GM19397 (cell line): ENCODE measurements around the gene EIF3K.
A peak's percentile ranks its signal among the peaks of the same experiment; 100 is the strongest.
"Not testable (repeated sequence)": the region's sequence is repeated elsewhere in the genome, so short reads cannot be mapped to it uniquely, and the experiment has no call there.

ENCODE experiments used
- ATAC-seq: cut with Tn5 transposase; IDR thresholded peaks from one replicate; pipeline ENCODE4 v1.9.1; 2021; ENCODE audit warnings: mild to moderate bottlenecking, moderate library complexity; ENCODE audit not compliant: unreplicated experiment

EIF3K gene

GRCh38 chr19:38617764-38618589, 1.0 kb upstream of the EIF3K start, which contains the start of gene MAP4K1:
TSS of gene MAP4K1 (minus strand) at chr19:38617953. CDS start at chr19:38617895, 58 bp downstream.
- ATAC-seq: peak; percentile 65

- no peak for ATAC-seq
Observed at GRCh38 chr19:38619361-38620174, 580 bp downstream of the EIF3K start.

- no peak for ATAC-seq
Observed at GRCh38 chr19:38624822-38625221, 5.8 kb downstream of the EIF3K start.

GRCh38 chr19:38626401-38626800, 7.4 kb downstream of the EIF3K start:
- ATAC-seq: no peak

- no peak for ATAC-seq
Observed at GRCh38 chr19:38629568-38629967, 10.6 kb downstream of the EIF3K start.

GRCh38 chr19:38631301-38631700, 12.3 kb downstream of the EIF3K start:
- ATAC-seq: not testable (repeated sequence)

- not testable (repeated sequence) for ATAC-seq
Observed at GRCh38 chr19:38631811-38632475, 13.0 kb downstream of the EIF3K start.

- ATAC-seq: no peak
Observed at GRCh38 chr19:38632476-38633213, 13.7 kb downstream of the EIF3K start.

GRCh38 chr19:38634757-38635482, 15.9 kb downstream of the EIF3K start:
- ATAC-seq: no peak

- ATAC-seq: no peak
Observed at GRCh38 chr19:38635483-38636399, 16.8 kb downstream of the EIF3K start.

- ATAC-seq: no peak
Observed at GRCh38 chr19:38638461-38638860, 19.5 kb downstream of the EIF3K start.

GRCh38 chr19:38639679-38640078, 20.7 kb downstream of the EIF3K start:
- ATAC-seq: no peak

GRCh38 chr19:38640368-38640767, 21.4 kb downstream of the EIF3K start:
- no peak for ATAC-seq

GRCh38 chr19:38642176-38642575, 23.2 kb downstream of the EIF3K start:
- no peak for ATAC-seq

GRCh38 chr19:38644719-38645118, 25.7 kb downstream of the EIF3K start:
- no peak for ATAC-seq

GRCh38 chr19:38647368-38647965, 28.5 kb downstream of the EIF3K start, which contains the start of gene ACTN4:
TSS of gene ACTN4 (plus strand) at chr19:38647649. CDS start at chr19:38647746, 97 bp downstream.
- peak; percentile 93 for ATAC-seq

GRCh38 chr19:38647966-38648768, 29.2 kb downstream of the EIF3K start:
- no peak for ATAC-seq
